ENCODE data around the gene RCN1. TPM values are rescaled to one million over a fixed set of nuclear protein-coding genes. Genes with fewer than 3 reads are reported as not detected.

The RCN1 gene
- total and polyA plus RNA-seq, 9 of the 15 experiments (the other 6 are each of a cell fraction or from before 2014, with no cell fraction given): 2.1 to 8.7 (median 7.2) TPM

- DNase-seq (ENCODE audit: extremely low read depth in 1 of 4, low spot score in 3 of 4): no peak
- Histone ChIP-seq H3K4me2 (ENCODE audit: insufficient read depth, low read length) (no peak overlapping the region), H3K9me3 (replicated peaks; ENCODE audit: control insufficient read depth, insufficient read depth, low read depth, low read length) (no peaks in the 10 kb centered on the region), H4K20me1 (replicated peaks; ENCODE audit: control insufficient read depth, insufficient read depth, low read length) (no peaks in the 10 kb centered on the region), H3K27ac (ENCODE audit: extremely low read depth, low read depth, low read length) (no peak overlapping the region), H3K4me1 (replicated peaks in 1 of 2; ENCODE audit: control insufficient read depth in 2 of 2, insufficient read depth in 2 of 2, low read length in 2 of 2) (no peaks in the 10 kb centered on the region), H3K36me3 (ENCODE audit: control insufficient read depth, insufficient read depth, low read length) (no peaks in the 10 kb centered on the region), H3K79me2 (ENCODE audit: control insufficient read depth, insufficient read depth, low read length) (no peaks in the 10 kb centered on the region), H3K9ac (ENCODE audit: insufficient read depth in 1 of 2, low read depth in 2 of 2, low read length in 2 of 2) (no peak overlapping the region), H3K27me3 (ENCODE audit: control insufficient read depth in 2 of 2, insufficient read depth in 2 of 2, low read length in 2 of 2) (no peaks in the 10 kb centered on the region), H3K9me1 (ENCODE audit: control insufficient read depth, insufficient read depth, low read length) (no peaks in the 10 kb centered on the region), H3K4me3 (no peak overlapping the region), H2AFZ (ENCODE audit: low read depth, low read length) (no peak overlapping the region)
- ATAC-seq: no peak
- ChIA-PET POLR2A (interaction anchor here (0.6 kb wide), 1 partner anchor 47 kb away, joined by 3 read pairs; no protein-coding TSS in a partner anchor), CTCF (ENCODE audit: low intra/inter-chr PET ratio) (no interaction called here)
- no peak for FAIRE-seq
- TF ChIP-seq ELF4 (CRISPR knock-in tag; IDR thresholded peaks at IDR 0.05) (no peak), SMARCC2 (IDR thresholded peaks at IDR 0.05; ENCODE audit: low read depth) (no peak), DIDO1 (tag; IDR thresholded peaks at IDR 0.05; ENCODE audit: low read depth) (no peak), EWSR1 (IDR thresholded peaks at IDR 0.05; ENCODE audit: borderline replicate concordance, low read depth, partially characterized antibody) (no peak), XRCC3 (IDR thresholded peaks at IDR 0.05) (no peak), ZFX (CRISPR knock-in tag; IDR thresholded peaks at IDR 0.05) (no peak), PTRF (tag; IDR thresholded peaks at IDR 0.05) (no peak), FOXM1 (IDR thresholded peaks at IDR 0.05; ENCODE audit: low read depth) (no peak), FOXM1 (CRISPR knock-in tag; IDR thresholded peaks at IDR 0.05; ENCODE audit: low read depth) (no peak), CHAMP1 (IDR thresholded peaks at IDR 0.05) (no peak), SRSF9 (IDR thresholded peaks at IDR 0.05; ENCODE audit: borderline replicate concordance, low read depth, low read length) (no peak)
- intact Hi-C loops (cut with micrococcal nuclease): no loop called here
- BruUV-seq (replicated peaks): no TSS peak
- WGBS (ENCODE audit: insufficient coverage, low coverage, missing lambda C conversion rate): 5% methylated on average over 3 of the region's 3 CpGs
- in situ Hi-C loops (cut with MboI): no loop called here
Observed at GRCh38 chr11:32137869-32138268, 47.0 kb downstream of the RCN1 start.
